Myocyte (in vitro differentiated cells): ENCODE results near the gene THG1L. TPM values are rescaled to one million over a fixed set of nuclear protein-coding genes. Genes with fewer than 3 reads are reported as not detected.
"Not testable (repeated sequence)": the region's sequence is repeated elsewhere in the genome, so short reads cannot be mapped to it uniquely, and the experiment has no call there.

Source experiments
- DNase-seq: peaks from one replicate; pipeline ENCODE4 v3.0.0-alpha.2; 2012; ENCODE audit warnings: low read depth
- polyA plus RNA-seq: library from polyadenylated mRNA; unstranded; fragments of >200 nt; gene quantifications from one replicate; pipeline ENCODE4 v1.2.1, GENCODE V29; 2012; ENCODE audit warnings: missing spikeins
- total RNA-seq: library from RNA; depleted of rRNA; stranded (reverse); fragments of >200 nt; gene quantifications from 2 replicates; pipeline ENCODE4 v1.2.3, GENCODE V29; 2014

The THG1L gene
- total RNA-seq = 13.0 and 13.9 TPM in 2 replicates
- 12.4 TPM for polyA plus RNA-seq

- DNase-seq = peak; percentile 98
These were observed at the start of gene THG1L for GRCh38 chr5:157731272-157732129. Gene THG1L, plus strand, starts transcription at chr5:157731420. Its CDS starts 21 bp downstream, at chr5:157731441.

- DNase-seq = no peak
These were observed 49.0 kb upstream of the THG1L start for GRCh38 chr5:157682257-157682656.

GRCh38 chr5:157686276-157687197 is 44.7 kb upstream of the THG1L start:
- DNase-seq = not testable (repeated sequence)

GRCh38 chr5:157687198-157687554 is 44.0 kb upstream of the THG1L start:
- DNase-seq = no peak

GRCh38 chr5:157689942-157690689 is 41.1 kb upstream of the THG1L start:
- DNase-seq = no peak

GRCh38 chr5:157690690-157691433 is 40.4 kb upstream of the THG1L start:
- no peak for DNase-seq

- not testable (repeated sequence) for DNase-seq
These were observed 37.4 kb upstream of the THG1L start for GRCh38 chr5:157693816-157694215.

GRCh38 chr5:157696154-157696553 is 35.1 kb upstream of the THG1L start:
- not testable (repeated sequence) for DNase-seq

GRCh38 chr5:157698674-157699073 is 32.5 kb upstream of the THG1L start:
- not testable (repeated sequence) for DNase-seq

- no peak for DNase-seq
These were observed 27.5 kb upstream of the THG1L start for GRCh38 chr5:157703736-157704135.

GRCh38 chr5:157708866-157709265 is 22.4 kb upstream of the THG1L start:
- no peak for DNase-seq

- DNase-seq = no peak
These were observed 21.9 kb upstream of the THG1L start for GRCh38 chr5:157709346-157709745.

GRCh38 chr5:157710431-157710830 is 20.8 kb upstream of the THG1L start:
- no peak for DNase-seq

- DNase-seq = no peak
These were observed 20.3 kb upstream of the THG1L start for GRCh38 chr5:157710882-157711281.

GRCh38 chr5:157713830-157714595 is 17.2 kb upstream of the THG1L start:
- no peak for DNase-seq

- DNase-seq = no peak
These were observed 16.7 kb upstream of the THG1L start for GRCh38 chr5:157714596-157714864.

GRCh38 chr5:157718519-157718918 is 12.7 kb upstream of the THG1L start:
- DNase-seq = peak; percentile 78

- no peak for DNase-seq
These were observed 12.0 kb upstream of the THG1L start for GRCh38 chr5:157719245-157719644.

- no peak for DNase-seq
These were observed 10.1 kb upstream of the THG1L start for GRCh38 chr5:157721159-157721558.

- DNase-seq = not testable (repeated sequence)
These were observed 8.3 kb upstream of the THG1L start for GRCh38 chr5:157722895-157723294.
